Ascending aorta (tissue), 2 donors: Measurements from ENCODE around the gene CACNA1D. TPM values are rescaled to one million over a fixed set of nuclear protein-coding genes. Genes with fewer than 3 reads are reported as not detected.

ENCODE experiments used
- DNase-seq, 2 donors: peaks; one replicate each; pipeline ENCODE4 v3.0.0-alpha.2; 2019; ENCODE audit warnings: low spot score in 2 of 2
- H3K27ac ChIP-seq, 2 donors: fragments of 200-600 bp; sonication (generic); one replicate each; pipeline ENCODE4 v1.5.1; 2016 to 2017; ENCODE audit warnings: mild to moderate bottlenecking in 1 of 2
- H3K27me3 ChIP-seq: fragments of 200-600 bp; sonication (generic); one replicate; pipeline ENCODE4 v1.5.1; 2017
- H3K36me3 ChIP-seq, 2 donors: fragments of 200-600 bp; sonication (generic); one replicate each; pipeline ENCODE4 v1.5.1; 2016
- H3K4me1 ChIP-seq, 2 donors: fragments of 200-600 bp; sonication (generic); one replicate each; pipeline ENCODE4 v1.5.1; 2016 to 2017; ENCODE audit warnings: mild to moderate bottlenecking in 1 of 2
- H3K4me3 ChIP-seq, 2 donors: fragments of 200-600 bp; sonication (generic); one replicate each; pipeline ENCODE4 v1.5.1; 2016 to 2017; ENCODE audit warnings: mild to moderate bottlenecking in 1 of 2
- H3K9me3 ChIP-seq, 2 donors: fragments of 200-600 bp; sonication (generic); one replicate each; pipeline ENCODE4 v1.5.1; 2016
- intact Hi-C: fragments of 100-400 bp; cut with DNase I; formaldehyde crosslinking; loops from one replicate; pipeline ENCODE4 v1.15.1; 2023
- total RNA-seq: library from RNA; depleted of rRNA; stranded (reverse); fragments of >200 nt; gene quantifications from one replicate; pipeline ENCODE4 v1.1.0, GENCODE V29; 2016
- TF ChIP-seq, protein P1 (sequence below), 3 experiments: fragments of 200-600 bp in 2 of 3; fragments of 450-650 bp in 1 of 3; sonication (generic) in 2 of 3; IDR thresholded peaks; one replicate each; pipeline ENCODE4 v1.5.1; 2016 to 2019; ENCODE audit warnings: antibody characterized with exemption in 3 of 3, mild to moderate bottlenecking in 1 of 3, moderate library complexity in 1 of 3

Gene CACNA1D
- total RNA-seq, 1 donor from 2014 or later: 0.43 TPM

DNA sequence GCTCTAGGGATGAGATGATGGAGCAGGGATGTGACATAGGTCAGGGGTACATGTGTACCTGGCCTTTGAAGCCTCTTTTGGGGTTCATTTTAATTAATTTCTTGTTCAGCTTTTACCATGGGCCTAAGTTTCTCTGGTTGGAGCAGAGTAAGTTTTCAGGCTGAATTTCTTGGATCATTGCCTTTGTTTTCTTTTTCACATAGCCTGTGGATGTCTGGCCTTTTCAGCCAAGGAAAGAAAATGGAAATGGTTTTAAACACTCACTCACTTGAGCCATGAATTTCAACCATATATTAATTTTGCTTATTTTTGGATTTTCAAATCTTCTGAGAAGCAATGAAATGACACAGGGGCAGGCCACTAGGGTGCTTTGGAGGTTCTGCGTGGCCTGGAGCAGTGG is 30.2 kb downstream of the CACNA1D start:
- peak overlapping the region in 1 of 2 donors; percentile 53 for H3K27ac ChIP-seq
- no peaks in the 10 kb centered on the region for H3K36me3 ChIP-seq
- no peak overlapping the region for H3K4me3 ChIP-seq
- intact Hi-C loops: no loop called here
- no peaks in the 10 kb centered on the region for H3K27me3 ChIP-seq
- TF ChIP-seq, protein P1, sequence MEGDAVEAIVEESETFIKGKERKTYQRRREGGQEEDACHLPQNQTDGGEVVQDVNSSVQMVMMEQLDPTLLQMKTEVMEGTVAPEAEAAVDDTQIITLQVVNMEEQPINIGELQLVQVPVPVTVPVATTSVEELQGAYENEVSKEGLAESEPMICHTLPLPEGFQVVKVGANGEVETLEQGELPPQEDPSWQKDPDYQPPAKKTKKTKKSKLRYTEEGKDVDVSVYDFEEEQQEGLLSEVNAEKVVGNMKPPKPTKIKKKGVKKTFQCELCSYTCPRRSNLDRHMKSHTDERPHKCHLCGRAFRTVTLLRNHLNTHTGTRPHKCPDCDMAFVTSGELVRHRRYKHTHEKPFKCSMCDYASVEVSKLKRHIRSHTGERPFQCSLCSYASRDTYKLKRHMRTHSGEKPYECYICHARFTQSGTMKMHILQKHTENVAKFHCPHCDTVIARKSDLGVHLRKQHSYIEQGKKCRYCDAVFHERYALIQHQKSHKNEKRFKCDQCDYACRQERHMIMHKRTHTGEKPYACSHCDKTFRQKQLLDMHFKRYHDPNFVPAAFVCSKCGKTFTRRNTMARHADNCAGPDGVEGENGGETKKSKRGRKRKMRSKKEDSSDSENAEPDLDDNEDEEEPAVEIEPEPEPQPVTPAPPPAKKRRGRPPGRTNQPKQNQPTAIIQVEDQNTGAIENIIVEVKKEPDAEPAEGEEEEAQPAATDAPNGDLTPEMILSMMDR (IDR thresholded peaks at IDR 0.05): no peak
- no peaks in the 10 kb centered on the region for H3K4me1 ChIP-seq
- H3K9me3 ChIP-seq: no peaks in the 10 kb centered on the region
- no peak for DNase-seq

DNA sequence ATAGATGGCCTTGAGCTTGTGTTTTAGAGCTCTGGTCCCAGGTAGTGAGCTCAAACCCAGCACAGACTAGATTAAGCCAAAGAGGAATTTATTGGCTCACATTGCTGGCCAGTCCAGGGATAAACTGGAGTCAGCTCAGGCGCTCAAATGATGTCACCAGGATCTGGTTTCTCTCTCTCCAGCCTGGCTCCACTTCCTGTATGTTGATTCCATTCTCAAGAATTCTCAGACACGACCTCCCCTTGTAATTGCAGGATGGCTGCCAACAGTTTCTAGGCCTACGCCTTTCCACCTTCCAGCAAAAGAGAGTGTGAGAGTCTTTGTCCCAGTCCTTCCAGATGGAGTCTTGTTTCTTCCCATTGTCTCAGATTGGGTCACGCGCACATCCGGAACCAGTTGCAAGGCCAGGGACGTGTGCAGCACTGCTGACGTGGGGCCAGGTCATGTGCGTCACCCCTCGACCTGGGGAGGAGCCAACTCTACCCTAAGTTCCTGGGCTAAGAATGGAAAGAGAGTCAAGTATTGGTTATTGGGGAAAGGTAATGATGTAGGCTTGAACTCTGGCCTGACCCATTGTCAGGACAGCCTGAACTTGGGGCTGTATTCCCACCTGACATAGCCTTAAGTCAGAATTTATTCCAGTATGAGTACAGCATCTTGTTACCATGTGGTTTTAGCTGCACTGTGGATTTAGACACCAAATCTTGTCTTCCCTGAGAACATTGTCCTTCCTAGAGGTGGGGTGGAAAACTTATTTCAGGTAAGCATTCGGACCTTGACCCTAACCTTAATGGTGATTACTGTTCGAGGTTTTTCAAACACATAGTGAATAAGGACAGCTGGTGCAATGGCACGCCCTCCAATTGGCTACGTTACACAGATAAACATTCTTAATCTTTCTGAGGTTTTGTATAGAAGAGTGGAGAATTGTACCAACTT is 31.6 kb downstream of the CACNA1D start:
- H3K27ac ChIP-seq: no peak overlapping the region

DNA sequence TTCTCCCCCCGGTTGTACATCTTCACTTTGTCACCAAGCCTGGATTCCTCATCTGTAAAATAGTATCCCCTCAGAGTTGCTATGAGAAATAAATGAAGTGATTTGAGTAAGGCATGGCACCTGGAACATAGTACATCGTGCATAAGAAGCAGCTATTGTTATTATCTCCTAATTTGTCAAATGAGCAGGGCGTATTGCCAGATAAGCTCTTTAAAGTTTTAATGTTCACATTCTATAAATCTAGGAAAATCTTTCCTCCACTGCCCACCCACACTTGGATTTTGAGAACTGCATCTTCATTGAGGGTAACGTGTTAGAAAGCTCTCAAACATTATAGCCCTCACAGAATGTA is 32.3 kb downstream of the CACNA1D start:
- H3K27ac ChIP-seq: no peak overlapping the region
- H3K4me1 ChIP-seq: no peaks in the 10 kb centered on the region
- DNase-seq: no peak
- H3K27me3 ChIP-seq: no peaks in the 10 kb centered on the region
- H3K36me3 ChIP-seq: no peaks in the 10 kb centered on the region
- H3K9me3 ChIP-seq: no peaks in the 10 kb centered on the region
- TF ChIP-seq, protein P1 (IDR thresholded peaks at IDR 0.05): no peak
- H3K4me3 ChIP-seq: no peak overlapping the region
- intact Hi-C loops: no loop called here

More for the DNA sequence above, 31.6 kb downstream of the CACNA1D start:
- TF ChIP-seq, protein P1 (IDR thresholded peaks at IDR 0.05): no peak
- H3K9me3 ChIP-seq: no peaks in the 10 kb centered on the region
- no peaks in the 10 kb centered on the region for H3K36me3 ChIP-seq
- intact Hi-C loops: no loop called here
- no peak overlapping the region for H3K4me3 ChIP-seq
- H3K27me3 ChIP-seq: no peaks in the 10 kb centered on the region
- no peak for DNase-seq
- no peaks in the 10 kb centered on the region for H3K4me1 ChIP-seq

DNA sequence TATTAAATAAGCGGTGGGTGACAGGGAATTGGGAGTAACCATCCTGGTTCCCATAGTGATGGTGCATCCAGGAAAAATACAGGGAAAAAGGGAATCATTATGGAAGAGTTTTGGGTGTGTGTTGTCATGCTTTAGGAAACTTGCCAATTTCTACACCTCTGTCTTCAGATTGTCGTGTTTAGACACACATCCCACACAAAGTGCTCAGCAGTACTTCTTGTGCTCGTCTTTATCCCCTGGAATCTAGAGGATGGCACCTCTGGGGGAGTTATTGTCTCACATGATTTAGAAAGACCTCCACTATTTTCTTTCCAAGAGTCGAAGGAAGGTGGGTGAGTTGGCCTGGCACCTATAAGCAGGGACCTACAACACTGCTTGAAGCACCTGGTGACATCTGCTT is 35.8 kb downstream of the CACNA1D start:
- intact Hi-C loops: no loop called here
- Histone ChIP-seq H3K9me3 (no peaks in the 10 kb centered on the region), H3K36me3 (no peaks in the 10 kb centered on the region), H3K4me1 (no peaks in the 10 kb centered on the region), H3K4me3 (no peak overlapping the region), H3K27me3 (no peaks in the 10 kb centered on the region), H3K27ac (no peak overlapping the region)
- no peak for DNase-seq
- TF ChIP-seq, protein P1 (IDR thresholded peaks at IDR 0.05): no peak

DNA sequence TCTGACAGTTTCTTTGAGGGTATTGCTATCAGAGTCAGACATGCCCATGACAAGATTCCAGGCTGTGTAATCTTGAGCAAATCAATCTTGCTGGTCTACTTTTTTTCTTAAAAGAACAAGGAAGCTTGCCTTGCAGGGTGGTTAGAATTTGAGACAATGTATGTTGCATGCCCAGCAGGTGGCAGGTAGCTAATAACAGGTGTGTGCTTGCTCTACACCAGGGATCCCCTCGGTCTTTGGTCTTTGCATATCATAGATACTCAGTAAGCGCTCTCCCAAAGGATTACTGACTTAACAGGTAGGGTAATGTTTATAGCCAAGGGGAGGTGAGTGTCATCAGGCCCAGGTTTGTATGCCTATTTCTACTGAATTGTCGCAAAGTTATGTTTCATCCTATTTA is 37.3 kb downstream of the CACNA1D start:
- Histone ChIP-seq H3K27me3 (no peaks in the 10 kb centered on the region), H3K27ac (no peak overlapping the region), H3K9me3 (no peaks in the 10 kb centered on the region), H3K36me3 (no peaks in the 10 kb centered on the region), H3K4me1 (no peaks in the 10 kb centered on the region), H3K4me3 (no peak overlapping the region)
- no peak for DNase-seq
- TF ChIP-seq, protein P1 (IDR thresholded peaks at IDR 0.05): no peak
- intact Hi-C loops: no loop called here
